ENCODE results near the gene ODAD2. TPM values are rescaled to one million over a fixed set of nuclear protein-coding genes. Genes with fewer than 3 reads are reported as not detected.
"Not testable (repeated sequence)": the region's sequence is repeated elsewhere in the genome, so short reads cannot be mapped to it uniquely, and the experiment has no call there.

Gene ODAD2
- total and polyA plus RNA-seq, 2 donors (not counting 1 experiment from before 2014, with no cell fraction given) = 0.12 to 1.3 TPM

DNA sequence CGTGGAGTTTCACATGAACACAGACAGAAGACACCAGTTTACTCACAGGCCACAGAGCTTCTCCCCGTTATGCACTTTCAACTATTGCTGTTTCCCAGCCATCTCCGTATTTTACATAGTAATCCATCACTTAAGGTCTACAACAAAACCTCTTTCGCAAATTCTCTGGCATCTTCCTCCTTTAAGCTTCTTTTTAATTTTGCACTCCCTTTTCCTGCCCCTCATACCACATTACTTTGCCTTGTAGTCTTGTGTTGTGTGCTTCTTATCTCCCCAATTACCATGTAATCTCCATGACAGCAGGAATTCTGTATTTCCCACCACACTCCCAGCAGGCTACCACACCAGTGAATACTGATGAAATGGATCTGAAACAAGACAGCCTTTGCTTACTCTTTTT, 87.3 kb downstream of the ODAD2 start:
- Histone ChIP-seq H3K27me3 (ENCODE audit: control insufficient read depth, insufficient read depth, low read length) (no peaks in the 10 kb centered on the region), H3K79me2 (ENCODE audit: control insufficient read depth, insufficient read depth, low read length) (no peaks in the 10 kb centered on the region), H3K9ac (ENCODE audit: insufficient read depth, low read length) (no peak overlapping the region), H3K9me3 (ENCODE audit: control insufficient read depth, insufficient read depth, low read depth, low read length) (no peaks in the 10 kb centered on the region), H3K27ac (ENCODE audit: insufficient read depth, low read length) (no peak overlapping the region), H4K20me1 (ENCODE audit: control insufficient read depth, extremely low read depth, insufficient read depth, low read length) (no peaks in the 10 kb centered on the region), H3K4me3 (replicated peaks in 1 of 4; ENCODE audit: control extremely low read depth in 1 of 4, insufficient read depth in 1 of 4, low read depth in 3 of 4, low read length in 4 of 4) (no peak overlapping the region), H2AFZ (ENCODE audit: low read length) (no peak overlapping the region), H3K36me3 (ENCODE audit: control insufficient read depth, insufficient read depth, low read length) (no peaks in the 10 kb centered on the region), H3K4me2 (ENCODE audit: extremely low read depth, insufficient read depth, low read length) (no peak overlapping the region), H3K4me1 (ENCODE audit: control insufficient read depth, extremely low read depth, insufficient read depth, low read length) (no peaks in the 10 kb centered on the region)
- TF ChIP-seq EZH2 (IDR thresholded peaks at IDR 0.05; ENCODE audit: low read length, missing control alignments) (no peak), CTCF (conservative IDR thresholded peaks at IDR 0.05 in 1 of 2, IDR thresholded peaks at IDR 0.05 in 1 of 2; ENCODE audit: low read depth in 1 of 2, low read length in 2 of 2) (no peak)
- peak; percentile 50 to 64 for DNase-seq (ENCODE audit: low read depth in 2 of 2)

DNA sequence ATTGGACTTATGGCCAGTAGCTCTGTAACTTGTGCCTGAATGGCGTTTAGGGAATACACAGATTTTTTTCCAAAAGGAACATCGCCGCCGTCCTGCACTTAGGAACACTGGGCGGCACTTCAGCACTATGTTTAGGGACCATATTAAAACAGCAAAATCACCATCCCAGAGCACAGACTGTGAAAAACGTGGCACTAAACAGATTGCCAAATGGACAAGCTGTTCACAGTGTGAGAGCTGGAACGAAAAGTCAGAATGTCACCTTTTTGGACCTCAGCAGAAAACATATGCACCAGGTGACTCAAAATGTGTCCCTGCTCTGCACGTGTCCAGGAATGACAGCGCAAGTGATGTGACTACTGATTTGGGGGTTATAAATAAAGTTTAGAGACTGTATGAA, 87.9 kb downstream of the ODAD2 start:
- no peak overlapping the region for H3K9ac ChIP-seq (ENCODE audit: insufficient read depth, low read length)

DNA sequence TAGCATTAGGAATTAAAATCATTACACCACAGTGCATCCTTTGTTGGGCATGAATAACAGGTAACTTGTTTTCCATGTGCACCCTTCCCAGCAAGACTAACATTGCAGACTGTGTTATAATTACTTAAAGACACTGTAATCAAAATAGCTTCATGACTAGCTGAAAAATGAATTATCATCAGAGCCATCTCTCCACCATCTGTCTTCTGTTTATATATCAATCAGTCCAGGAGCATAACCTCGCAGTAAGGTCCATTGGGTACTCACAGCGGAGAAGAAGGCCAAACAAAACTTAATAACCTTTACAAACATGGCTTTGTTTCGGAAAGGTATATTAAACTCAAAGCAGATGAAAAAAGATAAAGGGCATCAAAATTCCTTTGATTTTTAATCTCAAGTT, 90.6 kb downstream of the ODAD2 start:
- TF ChIP-seq CTCF (conservative IDR thresholded peaks at IDR 0.05 in 1 of 2, IDR thresholded peaks at IDR 0.05 in 1 of 2; ENCODE audit: low read depth in 1 of 2, low read length in 2 of 2) = no peak
- TF ChIP-seq EZH2 (IDR thresholded peaks at IDR 0.05; ENCODE audit: low read length, missing control alignments) = no peak
- H3K4me1 ChIP-seq (ENCODE audit: control insufficient read depth, extremely low read depth, insufficient read depth, low read length) = no peaks in the 10 kb centered on the region
- H3K27me3 ChIP-seq (ENCODE audit: control insufficient read depth, insufficient read depth, low read length) = no peaks in the 10 kb centered on the region
- no peak overlapping the region for H2AFZ ChIP-seq (ENCODE audit: low read length)
- H3K4me2 ChIP-seq (ENCODE audit: extremely low read depth, insufficient read depth, low read length) = no peak overlapping the region
- H3K79me2 ChIP-seq (ENCODE audit: control insufficient read depth, insufficient read depth, low read length) = no peaks in the 10 kb centered on the region
- H3K36me3 ChIP-seq (ENCODE audit: control insufficient read depth, insufficient read depth, low read length) = no peaks in the 10 kb centered on the region
- H3K9me3 ChIP-seq (ENCODE audit: control insufficient read depth, insufficient read depth, low read depth, low read length) = no peaks in the 10 kb centered on the region
- H3K4me3 ChIP-seq (replicated peaks in 1 of 4; ENCODE audit: control extremely low read depth in 1 of 4, insufficient read depth in 1 of 4, low read depth in 3 of 4, low read length in 4 of 4) = no peak overlapping the region
- no peak overlapping the region for H3K9ac ChIP-seq (ENCODE audit: insufficient read depth, low read length)
- DNase-seq (ENCODE audit: low read depth in 2 of 2) = no peak
- H3K27ac ChIP-seq (ENCODE audit: insufficient read depth, low read length) = no peak overlapping the region
- no peaks in the 10 kb centered on the region for H4K20me1 ChIP-seq (ENCODE audit: control insufficient read depth, extremely low read depth, insufficient read depth, low read length)

More for the DNA sequence above, 87.9 kb downstream of the ODAD2 start:
- no peaks in the 10 kb centered on the region for H3K27me3 ChIP-seq (ENCODE audit: control insufficient read depth, insufficient read depth, low read length)
- peak in 1 of 2 donors; percentile 2 for DNase-seq (ENCODE audit: low read depth in 2 of 2)
- no peak overlapping the region for H3K4me2 ChIP-seq (ENCODE audit: extremely low read depth, insufficient read depth, low read length)
- H3K36me3 ChIP-seq (ENCODE audit: control insufficient read depth, insufficient read depth, low read length) = no peaks in the 10 kb centered on the region
- H3K27ac ChIP-seq (ENCODE audit: insufficient read depth, low read length) = no peak overlapping the region
- H4K20me1 ChIP-seq (ENCODE audit: control insufficient read depth, extremely low read depth, insufficient read depth, low read length) = no peaks in the 10 kb centered on the region
- no peaks in the 10 kb centered on the region for H3K4me1 ChIP-seq (ENCODE audit: control insufficient read depth, extremely low read depth, insufficient read depth, low read length)
- H3K79me2 ChIP-seq (ENCODE audit: control insufficient read depth, insufficient read depth, low read length) = no peaks in the 10 kb centered on the region
- TF ChIP-seq CTCF (conservative IDR thresholded peaks at IDR 0.05 in 1 of 2, IDR thresholded peaks at IDR 0.05 in 1 of 2; ENCODE audit: low read depth in 1 of 2, low read length in 2 of 2) (no peak), EZH2 (IDR thresholded peaks at IDR 0.05; ENCODE audit: low read length, missing control alignments) (no peak)
- no peak overlapping the region for H3K4me3 ChIP-seq (replicated peaks in 1 of 4; ENCODE audit: control extremely low read depth in 1 of 4, insufficient read depth in 1 of 4, low read depth in 3 of 4, low read length in 4 of 4)
- H3K9me3 ChIP-seq (ENCODE audit: control insufficient read depth, insufficient read depth, low read depth, low read length) = no peaks in the 10 kb centered on the region
- H2AFZ ChIP-seq (ENCODE audit: low read length) = no peak overlapping the region

DNA sequence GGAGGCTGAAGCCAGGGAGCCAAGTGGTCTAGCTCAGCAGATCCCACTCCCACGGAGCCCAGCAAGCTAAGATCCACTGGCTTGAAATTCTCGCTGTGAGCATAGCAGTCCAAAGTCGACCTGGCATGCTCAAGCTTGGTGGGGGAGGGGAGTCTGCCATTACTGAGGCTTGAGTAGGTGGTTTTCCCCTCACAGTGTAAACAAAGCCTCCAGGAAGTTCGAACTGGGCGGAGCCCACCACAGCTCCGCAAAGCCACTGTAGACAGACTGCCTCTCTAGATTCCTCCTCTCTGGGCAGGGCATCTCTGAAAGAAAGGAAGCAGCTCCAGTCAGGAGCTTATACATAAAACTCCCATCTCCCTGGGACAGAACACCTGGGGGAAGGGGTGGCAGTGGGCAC, 99.4 kb downstream of the ODAD2 start:
- DNase-seq (ENCODE audit: low read depth in 2 of 2); H3K9me3 ChIP-seq (ENCODE audit: control insufficient read depth, insufficient read depth, low read depth, low read length); H3K36me3 ChIP-seq (ENCODE audit: control insufficient read depth, insufficient read depth, low read length); H4K20me1 ChIP-seq (ENCODE audit: control insufficient read depth, extremely low read depth, insufficient read depth, low read length); H3K4me2 ChIP-seq (ENCODE audit: extremely low read depth, insufficient read depth, low read length); H3K27me3 ChIP-seq (ENCODE audit: control insufficient read depth, insufficient read depth, low read length); H2AFZ ChIP-seq (ENCODE audit: low read length); H3K4me3 ChIP-seq (replicated peaks in 1 of 4; ENCODE audit: control extremely low read depth in 1 of 4, insufficient read depth in 1 of 4, low read depth in 3 of 4, low read length in 4 of 4); H3K4me1 ChIP-seq (ENCODE audit: control insufficient read depth, extremely low read depth, insufficient read depth, low read length); H3K79me2 ChIP-seq (ENCODE audit: control insufficient read depth, insufficient read depth, low read length); H3K9ac ChIP-seq (ENCODE audit: insufficient read depth, low read length); H3K27ac ChIP-seq (ENCODE audit: insufficient read depth, low read length): not testable (repeated sequence)
